ENCODE measurements around the gene PLEKHG4. TPM values are rescaled to one million over a fixed set of nuclear protein-coding genes. Genes with fewer than 3 reads are reported as not detected.

The PLEKHG4 gene
- total RNA-seq, 4 donors from 2014 or later, result 6.8 to 45.3 (median 17.1) TPM

- TF ChIP-seq POLR2A (IDR thresholded peaks at IDR 0.05), result no peak
- TF ChIP-seq CTCF (IDR thresholded peaks at IDR 0.05), result no peak
- H3K27me3 ChIP-seq, result no peaks in the 10 kb centered on the region
- H3K9me3 ChIP-seq, result no peaks in the 10 kb centered on the region
- peaks cover 0 to 6% of the 10 kb centered on the region in 2 donors for H3K4me1 ChIP-seq
- H3K4me3 ChIP-seq, result no peak overlapping the region
- DNase-seq, result no peak
- H3K36me3 ChIP-seq, result no peaks in the 10 kb centered on the region
- intact Hi-C loops (cut with DNase I; ENCODE audit: low total_unique reads), result no loop called here
- no peak overlapping the region for H3K27ac ChIP-seq
Observed at GRCh38 chr16:67237396-67238277, 41.7 kb upstream of the PLEKHG4 start.

GRCh38 chr16:67238278-67238575 is 41.1 kb upstream of the PLEKHG4 start:
- Histone ChIP-seq H3K9me3 (no peaks in the 10 kb centered on the region), H3K4me3 (no peak overlapping the region), H3K4me1 (peaks cover 0 to 6% of the 10 kb centered on the region in 2 donors), H3K27ac (no peak overlapping the region), H3K27me3 (no peaks in the 10 kb centered on the region), H3K36me3 (no peaks in the 10 kb centered on the region)
- no peak for TF ChIP-seq POLR2A (IDR thresholded peaks at IDR 0.05)
- TF ChIP-seq CTCF (IDR thresholded peaks at IDR 0.05), result no peak
- intact Hi-C loops (cut with DNase I; ENCODE audit: low total_unique reads), result no loop called here
- no peak for DNase-seq

GRCh38 chr16:67238806-67239470 is 40.4 kb upstream of the PLEKHG4 start:
- no peak for TF ChIP-seq CTCF (IDR thresholded peaks at IDR 0.05)
- TF ChIP-seq POLR2A (IDR thresholded peaks at IDR 0.05), result no peak
- Histone ChIP-seq H3K4me3 (no peak overlapping the region), H3K36me3 (no peaks in the 10 kb centered on the region), H3K9me3 (no peaks in the 10 kb centered on the region), H3K27me3 (no peaks in the 10 kb centered on the region), H3K27ac (no peak overlapping the region), H3K4me1 (peaks cover 0 to 6% of the 10 kb centered on the region in 2 donors)
- no peak for DNase-seq
- intact Hi-C loops (cut with DNase I; ENCODE audit: low total_unique reads), result no loop called here

GRCh38 chr16:67240506-67240905 is 38.8 kb upstream of the PLEKHG4 start:
- Histone ChIP-seq H3K27ac (peak overlapping the region; percentile 45 to 74), H3K4me1 (peaks cover 0 to 6% of the 10 kb centered on the region in 2 donors), H3K27me3 (no peaks in the 10 kb centered on the region), H3K4me3 (no peak overlapping the region), H3K9me3 (no peaks in the 10 kb centered on the region), H3K36me3 (no peaks in the 10 kb centered on the region)
- TF ChIP-seq CTCF (IDR thresholded peaks at IDR 0.05) (no peak), POLR2A (IDR thresholded peaks at IDR 0.05) (no peak)
- no peak for DNase-seq
- intact Hi-C loops (cut with DNase I; ENCODE audit: low total_unique reads), result no loop called here

Measured in uterus (tissue), 4 donors.